ENCODE results near the gene DNAJC4.

DNAJC4 gene

GRCh38 chr11:64218628-64219353 lies 11.6 kb upstream of the DNAJC4 start:
- CTCF ChIA-PET = interaction anchor here (5.1 kb wide), 1 partner anchor 12 kb away, joined by 28 read pairs; the partner anchor contains the start of gene FERMT3
- Mint-ChIP-seq H3K9me3 (no peaks in the 10 kb centered on the region), H3K4me1 (peaks cover 8% of the 10 kb centered on the region), H3K4me3 (no peak overlapping the region), H3K27me3 (no peaks in the 10 kb centered on the region), H3K36me3 (peaks cover 30% of the 10 kb centered on the region), H3K27ac (no peak overlapping the region)
- DNase-seq = no peak

- Mint-ChIP-seq H3K4me1 (peaks cover 13% of the 10 kb centered on the region), H3K27me3 (no peaks in the 10 kb centered on the region), H3K9me3 (no peaks in the 10 kb centered on the region), H3K4me3 (no peak overlapping the region), H3K36me3 (peaks cover 28% of the 10 kb centered on the region), H3K27ac (no peak overlapping the region)
- no peak for DNase-seq
- CTCF ChIA-PET = interaction anchor here (5.1 kb wide), 1 partner anchor 13 kb away, joined by 28 read pairs; the partner anchor contains the start of gene FERMT3
These were observed 11.0 kb upstream of the DNAJC4 start for GRCh38 chr11:64219354-64219684.

- Mint-ChIP-seq H3K4me1 (peaks cover 14% of the 10 kb centered on the region), H3K4me3 (no peak overlapping the region), H3K36me3 (peaks cover 28% of the 10 kb centered on the region), H3K27ac (no peak overlapping the region), H3K27me3 (no peaks in the 10 kb centered on the region), H3K9me3 (no peaks in the 10 kb centered on the region)
- no peak for DNase-seq
- CTCF ChIA-PET = interaction anchor here (5.1 kb wide), 1 partner anchor 13 kb away, joined by 28 read pairs; the partner anchor contains the start of gene FERMT3
These were observed 10.6 kb upstream of the DNAJC4 start for GRCh38 chr11:64219755-64220154.

- Mint-ChIP-seq H3K36me3 (peaks cover 24% of the 10 kb centered on the region), H3K27ac (no peak overlapping the region), H3K9me3 (no peaks in the 10 kb centered on the region), H3K4me1 (peaks cover 15% of the 10 kb centered on the region), H3K27me3 (no peaks in the 10 kb centered on the region), H3K4me3 (no peak overlapping the region)
- no peak for DNase-seq
- CTCF ChIA-PET = no interaction called here
These were observed 10.1 kb upstream of the DNAJC4 start for GRCh38 chr11:64220271-64220670.

GRCh38 chr11:64220798-64221197 lies 9.6 kb upstream of the DNAJC4 start:
- Mint-ChIP-seq H3K27ac (no peak overlapping the region), H3K36me3 (peaks cover 24% of the 10 kb centered on the region), H3K27me3 (no peaks in the 10 kb centered on the region), H3K4me3 (no peak overlapping the region), H3K4me1 (peaks cover 17% of the 10 kb centered on the region), H3K9me3 (no peaks in the 10 kb centered on the region)
- no peak for DNase-seq
- CTCF ChIA-PET = no interaction called here

GRCh38 chr11:64222651-64223000 lies 7.7 kb upstream of the DNAJC4 start:
- Mint-ChIP-seq H3K36me3 (peaks cover 18% of the 10 kb centered on the region), H3K4me3 (no peak overlapping the region), H3K27me3 (no peaks in the 10 kb centered on the region), H3K27ac (peak overlapping the region; percentile 24), H3K4me1 (peaks cover 24% of the 10 kb centered on the region), H3K9me3 (no peaks in the 10 kb centered on the region)
- no peak for DNase-seq
- CTCF ChIA-PET = no interaction called here

- no peak overlapping the region for H3K4me3 Mint-ChIP-seq
- CTCF ChIA-PET = interaction anchor here (5.1 kb wide), 1 partner anchor 17 kb away, joined by 48 read pairs; the partner anchor contains the start of gene FERMT3
- no peak overlapping the region for H3K27ac Mint-ChIP-seq
- no peaks in the 10 kb centered on the region for H3K27me3 Mint-ChIP-seq
- DNase-seq = no peak
- no peaks in the 10 kb centered on the region for H3K9me3 Mint-ChIP-seq
- peaks cover 16% of the 10 kb centered on the region for H3K36me3 Mint-ChIP-seq
- H3K4me1 Mint-ChIP-seq = peaks cover 29% of the 10 kb centered on the region
These were observed 7.2 kb upstream of the DNAJC4 start for GRCh38 chr11:64223001-64223651.

- Mint-ChIP-seq H3K27me3 (no peaks in the 10 kb centered on the region), H3K27ac (no peak overlapping the region), H3K36me3 (peaks cover 12% of the 10 kb centered on the region), H3K4me3 (peak overlapping the region; percentile 86), H3K4me1 (peaks cover 37% of the 10 kb centered on the region), H3K9me3 (no peaks in the 10 kb centered on the region)
- CTCF ChIA-PET = interaction anchor here (1.8 to 5.1 kb wide), 2 partner anchors 18 to 21 kb away, joined by 6 to 48 read pairs; partner anchors contain the start of gene FERMT3
- no peak for DNase-seq
These were observed 6.0 kb upstream of the DNAJC4 start for GRCh38 chr11:64224151-64224890.

- peak overlapping the region; percentile 86 for H3K4me3 Mint-ChIP-seq
- no peaks in the 10 kb centered on the region for H3K9me3 Mint-ChIP-seq
- H3K36me3 Mint-ChIP-seq = peaks cover 15% of the 10 kb centered on the region
- H3K27me3 Mint-ChIP-seq = no peaks in the 10 kb centered on the region
- CTCF ChIA-PET = interaction anchor here (1.6 to 5.1 kb wide), 3 partner anchors 16 to 20 kb away, joined by 6 to 48 read pairs (median 7); partner anchors contain the start of genes FERMT3 and FKBP2
- H3K4me1 Mint-ChIP-seq = peaks cover 44% of the 10 kb centered on the region
- peak overlapping the region; percentile 87 for H3K27ac Mint-ChIP-seq
- DNase-seq = no peak
These were observed 5.3 kb upstream of the DNAJC4 start for GRCh38 chr11:64224891-64225607.

GRCh38 chr11:64225608-64226506 lies 4.5 kb upstream of the DNAJC4 start, which contains the start of the genes NUDT22 and TRPT1:
TSS of gene NUDT22 (plus strand) at chr11:64226274. CDS start at chr11:64226653, 379 bp downstream.
TSS of gene TRPT1 (minus strand) at chr11:64226186. CDS start at chr11:64225860, 326 bp downstream.
- peak within 1 kb of the TSS; percentile 87 for H3K27ac Mint-ChIP-seq
- CTCF ChIA-PET = interaction anchor here (1.1 to 5.1 kb wide), 6 partner anchors 10 to 24 kb away, joined by 3 to 48 read pairs (median 6); partner anchors contain the start of genes FERMT3 and FKBP2
- DNase-seq = peak; percentile 95
- peak within 1 kb of the TSS; percentile 86 for H3K4me3 Mint-ChIP-seq
- no peaks in the 10 kb centered on the region for H3K27me3 Mint-ChIP-seq
- H3K9me3 Mint-ChIP-seq = no peaks in the 10 kb centered on the region
- H3K36me3 Mint-ChIP-seq = peaks cover 15% of the 10 kb centered on the region
- H3K4me1 Mint-ChIP-seq = peaks cover 46% of the 10 kb centered on the region

GRCh38 chr11:64226507-64227051 lies 3.8 kb upstream of the DNAJC4 start:
- peaks cover 12% of the 10 kb centered on the region for H3K36me3 Mint-ChIP-seq
- DNase-seq = peak; percentile 81
- peak overlapping the region; percentile 86 for H3K4me3 Mint-ChIP-seq
- peaks cover 50% of the 10 kb centered on the region for H3K4me1 Mint-ChIP-seq
- CTCF ChIA-PET = interaction anchor here (1.1 to 5.1 kb wide), 5 partner anchors 9 to 24 kb away, joined by 3 to 48 read pairs (median 7); partner anchors contain the start of genes FERMT3 and FKBP2
- H3K27me3 Mint-ChIP-seq = no peaks in the 10 kb centered on the region
- H3K9me3 Mint-ChIP-seq = no peaks in the 10 kb centered on the region
- H3K27ac Mint-ChIP-seq = peak overlapping the region; percentile 83

GRCh38 chr11:64227405-64227956 lies 2.9 kb upstream of the DNAJC4 start:
- Mint-ChIP-seq H3K9me3 (no peaks in the 10 kb centered on the region), H3K4me1 (peaks cover 59% of the 10 kb centered on the region), H3K27me3 (no peaks in the 10 kb centered on the region), H3K36me3 (peaks cover 12% of the 10 kb centered on the region), H3K4me3 (peak overlapping the region; percentile 86), H3K27ac (peak overlapping the region; percentile 83)
- no peak for DNase-seq
- CTCF ChIA-PET = interaction anchor here (1.9 to 5.1 kb wide), 2 partner anchors 17 to 21 kb away, joined by 7 to 48 read pairs; partner anchors contain the start of gene FERMT3
